DMS153 (cell line): Measurements from ENCODE around the gene TMOD1.

Experiments
- DNase-seq: peaks from one replicate; lab custom pipeline; 2025; lab: John Stamatoyannopoulos, UW

Gene TMOD1

GRCh38 chr9:97548819-97549540 lies 47.5 kb downstream of the TMOD1 start:
- no peak for DNase-seq

- DNase-seq = no peak
Observed at GRCh38 chr9:97550386-97550785, 48.9 kb downstream of the TMOD1 start.

- DNase-seq = no peak
Observed at GRCh38 chr9:97551308-97551707, 49.8 kb downstream of the TMOD1 start.

- DNase-seq = no peak
Observed at GRCh38 chr9:97553141-97553540, 51.7 kb downstream of the TMOD1 start.

- no peak for DNase-seq
Observed at GRCh38 chr9:97553841-97554240, 52.4 kb downstream of the TMOD1 start.

DNA sequence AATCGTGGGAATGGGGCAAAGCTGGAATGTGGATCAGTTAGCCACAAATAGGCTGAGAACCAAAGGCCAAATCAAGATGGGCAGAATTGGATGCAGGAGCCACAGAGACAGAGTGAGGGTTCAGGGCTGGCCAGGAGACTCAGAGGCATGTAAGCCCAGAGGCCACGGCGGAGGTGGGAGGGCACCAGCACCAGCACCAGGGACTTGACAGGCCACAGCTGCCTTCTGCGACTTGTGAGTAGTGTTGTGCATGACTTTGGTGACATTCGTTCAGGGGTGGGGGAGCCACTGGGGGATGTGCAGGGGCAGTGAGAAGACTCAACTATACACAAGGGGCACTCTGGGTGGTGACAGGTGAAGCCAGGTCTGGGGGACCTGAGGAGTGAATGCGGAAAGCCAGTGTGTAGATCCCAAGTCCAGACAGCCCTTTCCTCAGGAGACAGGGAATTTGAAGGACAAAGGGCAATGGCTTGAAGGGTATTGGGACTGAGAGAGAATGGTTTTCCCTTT lies 53.2 kb downstream of the TMOD1 start:
- no peak for DNase-seq

DNA sequence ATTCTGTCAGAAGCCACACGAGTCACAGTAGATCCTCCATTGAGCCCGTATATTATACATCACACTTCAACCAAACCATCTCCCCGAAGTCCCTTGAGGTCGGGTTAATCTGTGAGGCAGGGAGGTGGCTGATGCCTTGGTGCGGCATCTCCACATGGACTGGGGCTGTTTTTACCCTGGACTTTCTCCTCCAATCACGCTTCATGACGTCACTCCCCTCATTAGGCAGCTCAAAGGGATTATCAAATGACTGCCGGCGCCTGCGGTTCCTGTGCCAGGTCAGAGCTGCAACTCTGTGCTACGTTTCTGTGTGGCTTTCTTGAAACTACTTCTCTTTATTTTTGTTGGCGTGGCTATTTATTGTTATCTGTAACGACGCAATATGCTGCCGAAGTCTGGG lies 53.7 kb downstream of the TMOD1 start:
- DNase-seq = no peak

GRCh38 chr9:97556036-97556720 lies 54.7 kb downstream of the TMOD1 start:
- DNase-seq = no peak

- DNase-seq = no peak
Observed at GRCh38 chr9:97556721-97557605, 55.5 kb downstream of the TMOD1 start.

GRCh38 chr9:97557606-97558095 lies 56.2 kb downstream of the TMOD1 start:
- DNase-seq = no peak

DNA sequence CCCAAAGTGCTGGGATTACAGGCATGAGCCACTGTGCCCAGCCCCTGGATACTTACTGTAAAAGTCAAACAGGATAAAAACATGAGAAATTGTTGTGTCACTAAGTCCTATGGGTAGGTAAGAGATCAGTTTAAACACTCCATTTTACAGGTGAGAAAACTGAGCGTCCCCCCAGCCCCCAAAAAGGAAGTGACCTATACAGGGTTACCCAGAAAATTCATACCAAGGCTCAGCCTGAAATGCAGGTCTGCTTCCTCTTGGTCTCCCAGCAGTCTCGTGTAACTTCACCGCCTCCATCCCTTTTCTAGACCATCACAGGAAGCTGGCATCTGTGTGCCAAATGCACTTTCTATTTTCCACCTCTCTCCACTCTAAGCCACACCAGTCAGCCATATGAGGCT lies 57.2 kb downstream of the TMOD1 start:
- no peak for DNase-seq

GRCh38 chr9:97559111-97559514 lies 57.6 kb downstream of the TMOD1 start:
- no peak for DNase-seq

DNA sequence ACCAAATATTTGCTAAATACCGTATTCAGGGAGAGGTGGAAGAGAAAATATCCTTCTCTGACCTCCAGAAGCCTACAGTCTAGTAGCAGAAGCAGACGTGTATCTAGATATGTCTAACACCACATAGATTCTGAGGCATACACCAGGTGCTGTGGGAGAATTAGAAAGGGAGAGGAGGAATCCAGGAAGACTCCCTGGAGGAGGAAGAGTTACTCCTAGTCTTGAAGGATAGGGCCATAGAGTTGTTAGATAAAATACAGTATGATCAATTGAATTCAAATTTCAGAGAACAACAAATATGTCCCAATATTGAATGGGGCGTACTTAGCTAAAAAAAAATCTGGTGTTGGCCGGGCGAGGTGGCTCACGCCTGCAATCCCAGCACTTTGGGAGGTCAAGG lies 58.7 kb downstream of the TMOD1 start:
- DNase-seq = no peak

- no peak for DNase-seq
Observed at GRCh38 chr9:97560851-97561250, 59.4 kb downstream of the TMOD1 start.

DNA sequence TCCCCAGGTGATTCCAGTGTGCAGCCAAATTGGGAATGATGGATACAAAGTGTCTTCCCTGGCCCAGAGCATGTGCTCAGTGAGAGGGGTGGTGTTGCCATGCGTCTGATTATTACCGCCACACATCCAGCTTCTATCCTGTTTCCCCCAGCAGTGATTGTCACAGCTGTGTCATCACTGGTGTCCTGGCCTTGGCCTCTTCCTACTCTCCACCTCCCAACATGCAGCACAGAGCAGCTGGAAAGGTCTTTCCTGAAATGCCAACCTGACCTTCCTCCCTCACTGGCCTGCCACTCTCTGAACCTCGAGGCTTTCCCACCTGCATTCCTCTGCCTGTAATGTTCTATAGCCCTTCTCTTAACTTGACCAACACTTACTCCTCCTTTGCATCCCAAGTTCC lies 60.0 kb downstream of the TMOD1 start:
- no peak for DNase-seq

DNA sequence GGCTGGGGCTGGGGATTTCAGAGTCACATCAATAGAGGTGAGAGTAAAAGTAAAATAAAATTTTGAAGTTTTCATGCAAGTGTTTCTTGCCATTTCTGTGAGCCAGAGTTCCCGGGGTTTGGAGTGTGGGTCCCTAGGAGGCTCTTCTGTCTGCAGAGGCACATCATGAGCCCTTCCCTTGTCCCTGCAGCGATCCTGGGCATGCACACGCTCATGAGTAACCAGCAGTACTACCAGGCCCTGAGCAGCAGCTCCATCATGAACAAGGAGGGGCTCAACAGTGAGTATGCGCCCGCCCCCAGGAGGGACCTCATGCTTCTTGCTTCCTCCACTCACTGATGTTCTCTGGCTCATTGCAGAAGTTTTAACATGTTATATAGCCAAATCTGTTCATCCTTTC lies 61.1 kb downstream of the TMOD1 start:
- DNase-seq = no peak

DNA sequence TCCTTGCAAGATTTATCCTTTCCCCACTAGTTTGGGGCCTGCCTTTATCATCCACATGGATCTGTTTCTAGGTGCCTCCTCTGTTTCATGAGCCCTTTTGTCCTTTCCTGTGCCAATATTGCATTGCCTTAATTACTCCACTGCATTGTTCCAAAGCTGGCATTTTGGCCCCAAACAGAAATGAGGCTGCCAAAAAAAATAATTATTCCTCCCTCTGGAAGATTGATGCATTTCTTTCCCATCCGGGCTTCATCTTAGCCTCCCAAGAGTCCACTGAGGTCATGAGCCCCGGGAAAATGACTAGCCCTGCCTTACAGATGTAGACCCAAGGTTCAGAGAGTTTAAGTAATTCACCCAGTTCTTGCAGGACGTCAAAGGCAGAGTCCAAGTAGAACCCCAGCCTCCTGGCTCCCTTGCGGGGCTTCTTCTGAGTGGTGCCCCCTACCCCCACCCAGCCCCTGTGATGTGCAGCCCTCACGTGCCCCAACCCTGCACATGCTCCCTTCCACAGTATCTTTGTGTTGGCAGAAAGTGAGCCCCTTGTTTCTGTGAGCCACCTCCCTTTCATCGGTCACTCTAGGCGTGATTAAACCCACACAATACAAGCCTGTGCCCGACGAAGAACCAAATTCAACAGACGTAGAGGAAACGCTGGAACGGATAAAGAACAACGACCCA lies 62.1 kb downstream of the TMOD1 start:
- DNase-seq = no peak

DNA sequence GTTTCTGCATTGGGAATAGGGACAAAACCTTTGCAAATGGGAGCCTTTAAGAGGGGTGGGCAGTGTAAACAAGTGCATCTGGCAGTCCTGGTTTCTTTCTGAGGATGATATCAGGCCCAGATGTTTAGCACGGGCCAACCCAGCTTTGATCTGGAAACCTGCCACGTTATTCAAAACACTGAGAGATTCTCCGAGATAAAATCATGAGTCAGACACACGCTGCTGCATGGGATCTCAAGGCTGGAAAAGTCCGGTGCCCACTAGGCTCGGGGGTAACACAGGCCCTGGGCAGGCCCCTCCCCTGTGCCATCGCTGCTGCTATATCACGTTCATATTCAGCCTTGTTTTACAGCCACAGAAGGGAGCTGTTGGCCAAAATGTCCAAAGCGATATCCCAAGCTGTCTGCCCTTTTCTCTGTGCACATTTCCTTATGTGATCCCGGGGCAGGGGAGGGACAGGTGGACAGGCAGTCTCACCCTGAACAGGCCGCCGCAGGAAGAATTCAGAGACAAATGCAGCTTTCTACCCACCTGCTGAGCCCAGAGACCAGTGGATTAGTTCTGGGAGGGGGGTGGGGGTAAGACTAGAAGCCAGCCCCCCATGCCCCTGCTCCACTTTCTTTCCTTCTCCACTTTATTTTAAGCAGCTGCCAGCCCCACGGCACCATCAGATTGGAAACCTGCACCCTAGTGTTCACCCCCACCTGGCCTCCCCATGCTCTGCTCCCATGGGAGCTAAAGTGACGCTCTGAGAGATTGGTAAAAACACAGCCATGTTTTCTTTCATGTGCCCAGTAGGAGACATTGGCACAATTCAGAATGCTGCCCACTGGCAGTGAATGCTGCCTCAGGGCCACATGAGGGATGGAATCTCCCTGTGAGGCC lies 63.1 kb downstream of the TMOD1 start:
- DNase-seq = no peak

- no peak for DNase-seq
Observed at GRCh38 chr9:97565262-97565661, 63.8 kb downstream of the TMOD1 start.

DNA sequence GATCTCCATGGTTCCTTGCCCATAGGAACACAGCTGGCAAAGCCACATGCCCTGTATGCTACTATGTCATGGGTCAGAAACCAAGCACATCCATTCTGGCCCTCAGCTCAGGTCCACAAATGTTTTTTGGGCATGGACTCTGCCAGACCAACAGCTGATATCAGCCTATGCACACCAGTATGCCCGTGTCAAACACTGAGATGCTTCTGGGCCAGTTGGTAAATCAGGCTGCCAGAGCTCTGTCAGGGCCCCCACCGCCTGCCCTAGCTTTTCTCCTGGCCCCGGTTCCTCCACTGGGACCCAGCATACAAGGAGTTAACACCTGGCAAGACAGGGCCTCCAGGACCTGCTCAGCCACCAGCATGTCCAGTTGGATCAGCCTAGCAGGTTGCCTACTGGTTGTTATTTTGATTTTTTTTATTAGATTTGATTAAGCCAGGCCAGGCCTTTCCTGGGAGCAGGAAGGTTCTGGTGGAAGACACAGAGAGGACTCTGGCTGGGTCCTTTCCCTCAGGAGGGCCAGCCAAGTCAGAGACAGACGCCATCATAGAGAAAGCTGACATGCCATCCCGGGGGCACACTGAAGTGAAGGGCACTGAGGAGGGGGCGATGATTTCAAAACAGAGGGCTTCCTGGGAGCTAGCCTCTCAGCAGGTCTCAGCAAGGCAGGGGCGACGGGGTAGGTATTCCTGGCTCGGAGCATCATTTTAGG lies 65.9 kb downstream of the TMOD1 start:
- no peak for DNase-seq
